ENCODE measurements around the gene SRR.

SRR gene

GRCh38 chr17:2361010-2361760 lies 57.4 kb downstream of the SRR start:
- no peak for DNase-seq
- H3K4me2 ChIP-seq (ENCODE audit: insufficient read depth, low read length) = no peak overlapping the region
- H3K9ac ChIP-seq (ENCODE audit: low read depth, low read length) = no peak overlapping the region
- no peaks in the 10 kb centered on the region for H3K4me1 ChIP-seq (ENCODE audit: insufficient read depth, low read length)
- H3K9me3 ChIP-seq (ENCODE audit: insufficient read depth, low read length, severe bottlenecking) = no peaks in the 10 kb centered on the region
- peaks cover 64% of the 10 kb centered on the region for H3K36me3 ChIP-seq (ENCODE audit: insufficient read depth, low read length)
- H2AFZ ChIP-seq (ENCODE audit: low read depth, low read length) = no peak overlapping the region
- 0 out of 2 replicates have a peak, but pooled peaks cover 4% of the 10 kb centered on the region for H3K79me2 ChIP-seq (ENCODE audit: insufficient read depth, low read length)
- TF ChIP-seq EZH2 (IDR thresholded peaks at IDR 0.05; ENCODE audit: borderline replicate concordance, low read depth, low read length, severe bottlenecking) = no peak
- no peak for TF ChIP-seq CTCF (IDR thresholded peaks at IDR 0.05; ENCODE audit: borderline replicate concordance, extremely low read depth, low read length, poor library complexity, severe bottlenecking)
- peaks cover 19% of the 10 kb centered on the region for H4K20me1 ChIP-seq (ENCODE audit: insufficient read depth, low read length)
- H3K27me3 ChIP-seq (ENCODE audit: insufficient read depth, low read length, poor library complexity) = no peaks in the 10 kb centered on the region
- no peak overlapping the region for H3K4me3 ChIP-seq (ENCODE audit: low read depth in 1 of 2, low read length in 2 of 2)
- ATAC-seq (ENCODE audit: insufficient read depth, low read depth) = no peak
- no peak overlapping the region for H3K27ac ChIP-seq (ENCODE audit: low read length)

- peaks cover 16% of the 10 kb centered on the region for H4K20me1 ChIP-seq (ENCODE audit: insufficient read depth, low read length)
- no peaks in the 10 kb centered on the region for H3K9me3 ChIP-seq (ENCODE audit: insufficient read depth, low read length, severe bottlenecking)
- H3K27ac ChIP-seq (ENCODE audit: low read length) = no peak overlapping the region
- no peak for ATAC-seq (ENCODE audit: insufficient read depth, low read depth)
- H3K4me2 ChIP-seq (ENCODE audit: insufficient read depth, low read length) = no peak overlapping the region
- 0 out of 2 replicates have a peak, but pooled peaks cover 4% of the 10 kb centered on the region for H3K79me2 ChIP-seq (ENCODE audit: insufficient read depth, low read length)
- H3K27me3 ChIP-seq (ENCODE audit: insufficient read depth, low read length, poor library complexity) = no peaks in the 10 kb centered on the region
- DNase-seq = no peak
- no peak overlapping the region for H3K9ac ChIP-seq (ENCODE audit: low read depth, low read length)
- no peaks in the 10 kb centered on the region for H3K4me1 ChIP-seq (ENCODE audit: insufficient read depth, low read length)
- no peak overlapping the region for H2AFZ ChIP-seq (ENCODE audit: low read depth, low read length)
- TF ChIP-seq EZH2 (IDR thresholded peaks at IDR 0.05; ENCODE audit: borderline replicate concordance, low read depth, low read length, severe bottlenecking) (no peak), CTCF (IDR thresholded peaks at IDR 0.05; ENCODE audit: borderline replicate concordance, extremely low read depth, low read length, poor library complexity, severe bottlenecking) (no peak)
- no peak overlapping the region for H3K4me3 ChIP-seq (ENCODE audit: low read depth in 1 of 2, low read length in 2 of 2)
- H3K36me3 ChIP-seq (ENCODE audit: insufficient read depth, low read length) = peaks cover 71% of the 10 kb centered on the region
Measured at GRCh38 chr17:2362016-2362415, 58.3 kb downstream of the SRR start.

GRCh38 chr17:2362416-2362815 lies 58.7 kb downstream of the SRR start:
- H3K27me3 ChIP-seq (ENCODE audit: insufficient read depth, low read length, poor library complexity) = no peaks in the 10 kb centered on the region
- no peak for TF ChIP-seq EZH2 (IDR thresholded peaks at IDR 0.05; ENCODE audit: borderline replicate concordance, low read depth, low read length, severe bottlenecking)
- no peak for TF ChIP-seq CTCF (IDR thresholded peaks at IDR 0.05; ENCODE audit: borderline replicate concordance, extremely low read depth, low read length, poor library complexity, severe bottlenecking)
- H3K36me3 ChIP-seq (ENCODE audit: insufficient read depth, low read length) = peaks cover 70% of the 10 kb centered on the region
- no peak overlapping the region for H3K9ac ChIP-seq (ENCODE audit: low read depth, low read length)
- no peak overlapping the region for H2AFZ ChIP-seq (ENCODE audit: low read depth, low read length)
- no peak for DNase-seq
- ATAC-seq (ENCODE audit: insufficient read depth, low read depth) = no peak
- H3K27ac ChIP-seq (ENCODE audit: low read length) = no peak overlapping the region
- no peaks in the 10 kb centered on the region for H3K9me3 ChIP-seq (ENCODE audit: insufficient read depth, low read length, severe bottlenecking)
- 0 out of 2 replicates have a peak, but pooled peaks cover 4% of the 10 kb centered on the region for H3K79me2 ChIP-seq (ENCODE audit: insufficient read depth, low read length)
- H3K4me2 ChIP-seq (ENCODE audit: insufficient read depth, low read length) = no peak overlapping the region
- peaks cover 14% of the 10 kb centered on the region for H4K20me1 ChIP-seq (ENCODE audit: insufficient read depth, low read length)
- no peaks in the 10 kb centered on the region for H3K4me1 ChIP-seq (ENCODE audit: insufficient read depth, low read length)
- H3K4me3 ChIP-seq (ENCODE audit: low read depth in 1 of 2, low read length in 2 of 2) = no peak overlapping the region

All from DND-41 (cell line).